Measurements from ENCODE around the gene ATXN1.
"Not testable (repeated sequence)": the region's sequence is repeated elsewhere in the genome, so short reads cannot be mapped to it uniquely, and the experiment has no call there.

The ATXN1 gene

GRCh38 chr6:16402581-16402900, 358.7 kb downstream of the ATXN1 start:
- DNase-seq = no peak

GRCh38 chr6:16400248-16400760, 361.0 kb downstream of the ATXN1 start:
- DNase-seq = no peak

GRCh38 chr6:16399695-16400094, 361.6 kb downstream of the ATXN1 start:
- no peak for DNase-seq

GRCh38 chr6:16399158-16399557, 362.1 kb downstream of the ATXN1 start:
- DNase-seq = no peak

GRCh38 chr6:16398587-16398986, 362.7 kb downstream of the ATXN1 start:
- DNase-seq = no peak

- no peak for DNase-seq
These were observed 363.6 kb downstream of the ATXN1 start for GRCh38 chr6:16397623-16398022.

GRCh38 chr6:16396497-16397319, 364.6 kb downstream of the ATXN1 start:
- DNase-seq = no peak

GRCh38 chr6:16394632-16395031, 366.6 kb downstream of the ATXN1 start:
- DNase-seq = no peak

- no peak for DNase-seq
These were observed 367.9 kb downstream of the ATXN1 start for GRCh38 chr6:16393326-16393725.

- DNase-seq = no peak
These were observed 369.2 kb downstream of the ATXN1 start for GRCh38 chr6:16392010-16392409.

- no peak for DNase-seq
These were observed 369.8 kb downstream of the ATXN1 start for GRCh38 chr6:16391451-16391912.

- not testable (repeated sequence) for DNase-seq
These were observed 370.3 kb downstream of the ATXN1 start for GRCh38 chr6:16390909-16391450.

- DNase-seq = no peak
These were observed 371.6 kb downstream of the ATXN1 start for GRCh38 chr6:16389642-16390041.

- DNase-seq = no peak
These were observed 372.8 kb downstream of the ATXN1 start for GRCh38 chr6:16388488-16388887.

GRCh38 chr6:16386057-16386456, 375.2 kb downstream of the ATXN1 start:
- no peak for DNase-seq

- no peak for DNase-seq
These were observed 377.6 kb downstream of the ATXN1 start for GRCh38 chr6:16383607-16384206.

- not testable (repeated sequence) for DNase-seq
These were observed 379.3 kb downstream of the ATXN1 start for GRCh38 chr6:16381968-16382367.

- DNase-seq = no peak
These were observed 380.9 kb downstream of the ATXN1 start for GRCh38 chr6:16380220-16380809.

GRCh38 chr6:16378360-16378759, 382.9 kb downstream of the ATXN1 start:
- not testable (repeated sequence) for DNase-seq

- DNase-seq = no peak
These were observed 383.8 kb downstream of the ATXN1 start for GRCh38 chr6:16377470-16377869.

GRCh38 chr6:16375843-16376242, 385.4 kb downstream of the ATXN1 start:
- DNase-seq = no peak

GRCh38 chr6:16375206-16375605, 386.1 kb downstream of the ATXN1 start:
- DNase-seq = no peak

- no peak for DNase-seq
These were observed 386.6 kb downstream of the ATXN1 start for GRCh38 chr6:16374461-16375200.
